ENCODE results near the gene NXPE1.
"Not testable (repeated sequence)": the region's sequence is repeated elsewhere in the genome, so short reads cannot be mapped to it uniquely, and the experiment has no call there.

NXPE1 gene

GRCh38 chr11:114559425-114560310 lies at the start of gene NXPE1:
NXPE1 (minus strand) TSS chr11:114559881; CDS start chr11:114551201, 8,680 bp downstream.
- no peak for DNase-seq (ENCODE audit: low read depth in 2 of 2, low spot score in 1 of 2)

GRCh38 chr11:114609429-114609828 lies 49.7 kb upstream of the NXPE1 start:
- no peak for DNase-seq (ENCODE audit: low read depth in 2 of 2, low spot score in 1 of 2)

GRCh38 chr11:114608605-114609004 lies 48.9 kb upstream of the NXPE1 start:
- DNase-seq (ENCODE audit: low read depth in 2 of 2, low spot score in 1 of 2): not testable (repeated sequence)

- DNase-seq (ENCODE audit: low read depth in 2 of 2, low spot score in 1 of 2): no peak
Measured at GRCh38 chr11:114607753-114608459, 48.2 kb upstream of the NXPE1 start.

- DNase-seq (ENCODE audit: low read depth in 2 of 2, low spot score in 1 of 2): not testable (repeated sequence)
Measured at GRCh38 chr11:114606802-114607075, 47.1 kb upstream of the NXPE1 start.

- no peak for DNase-seq (ENCODE audit: low read depth in 2 of 2, low spot score in 1 of 2)
Measured at GRCh38 chr11:114606003-114606801, 46.5 kb upstream of the NXPE1 start.

- DNase-seq (ENCODE audit: low read depth in 2 of 2, low spot score in 1 of 2): no peak
Measured at GRCh38 chr11:114605370-114605769, 45.7 kb upstream of the NXPE1 start.

- DNase-seq (ENCODE audit: low read depth in 2 of 2, low spot score in 1 of 2): no peak
Measured at GRCh38 chr11:114604886-114605285, 45.2 kb upstream of the NXPE1 start.

- no peak for DNase-seq (ENCODE audit: low read depth in 2 of 2, low spot score in 1 of 2)
Measured at GRCh38 chr11:114604179-114604813, 44.6 kb upstream of the NXPE1 start.

GRCh38 chr11:114603151-114603550 lies 43.5 kb upstream of the NXPE1 start:
- not testable (repeated sequence) for DNase-seq (ENCODE audit: low read depth in 2 of 2, low spot score in 1 of 2)

GRCh38 chr11:114598461-114598860 lies 38.8 kb upstream of the NXPE1 start:
- DNase-seq (ENCODE audit: low read depth in 2 of 2, low spot score in 1 of 2): no peak

GRCh38 chr11:114596175-114596919 lies 36.7 kb upstream of the NXPE1 start:
- DNase-seq (ENCODE audit: low read depth in 2 of 2, low spot score in 1 of 2): no peak

GRCh38 chr11:114595571-114595970 lies 35.9 kb upstream of the NXPE1 start, which contains the start of gene NXPE4:
NXPE4 (minus strand) TSS chr11:114595786; CDS start chr11:114594759, 1,027 bp downstream.
- DNase-seq (ENCODE audit: low read depth in 2 of 2, low spot score in 1 of 2): no peak

- no peak for DNase-seq (ENCODE audit: low read depth in 2 of 2, low spot score in 1 of 2)
Measured at GRCh38 chr11:114594703-114595102, 35.0 kb upstream of the NXPE1 start.

GRCh38 chr11:114587398-114587953 lies 27.8 kb upstream of the NXPE1 start:
- DNase-seq (ENCODE audit: low read depth in 2 of 2, low spot score in 1 of 2): no peak

GRCh38 chr11:114586797-114587196 lies 27.1 kb upstream of the NXPE1 start:
- DNase-seq (ENCODE audit: low read depth in 2 of 2, low spot score in 1 of 2): no peak

GRCh38 chr11:114571712-114572111 lies 12.0 kb upstream of the NXPE1 start:
- DNase-seq (ENCODE audit: low read depth in 2 of 2, low spot score in 1 of 2): no peak

GRCh38 chr11:114569801-114570200 lies 10.1 kb upstream of the NXPE1 start:
- DNase-seq (ENCODE audit: low read depth in 2 of 2, low spot score in 1 of 2): no peak

GRCh38 chr11:114566276-114566675 lies 6.6 kb upstream of the NXPE1 start:
- no peak for DNase-seq (ENCODE audit: low read depth in 2 of 2, low spot score in 1 of 2)

GRCh38 chr11:114564831-114565230 lies 5.2 kb upstream of the NXPE1 start:
- DNase-seq (ENCODE audit: low read depth in 2 of 2, low spot score in 1 of 2): no peak
